HL-60 (cell line): ENCODE measurements around the gene SMOC2.

ENCODE experiments used
- DNase-seq, 2 experiments: peaks; one replicate each; pipeline ENCODE4 v3.0.0-alpha.2; 2010 to 2020; ENCODE audit warnings: low read depth in 1 of 2, low spot score in 1 of 2
- H3K27ac ChIP-seq: fragments of 250-450 bp; sonication (Bioruptor Pico); replicated peaks from 2 replicates; pipeline ENCODE4 v1.5.1; 2020; ENCODE audit warnings: mild to moderate bottlenecking, moderate library complexity
- H3K27me3 ChIP-seq: fragments of 250-450 bp; sonication (Bioruptor Pico); 2 replicates; pipeline ENCODE4 v1.5.1; 2021; ENCODE audit warnings: mild to moderate bottlenecking, moderate library complexity; ENCODE audit not compliant: insufficient read depth, poor library complexity, severe bottlenecking
- H3K4me3 ChIP-seq: replicated peaks from 2 replicates; pipeline ENCODE4 v1.5.1; 2011; ENCODE audit warnings: mild to moderate bottlenecking, control low read depth, low read length; ENCODE audit not compliant: insufficient read depth
- CTCF ChIP-seq: IDR thresholded peaks from one replicate; pipeline ENCODE4 v1.5.1; 2011; ENCODE audit warnings: low read length, control low read depth, inconsistent platforms; ENCODE audit not compliant: insufficient read depth
- GABPA ChIP-seq: IDR thresholded peaks from 2 replicates; pipeline ENCODE4 v1.6.1; 2012; ENCODE audit warnings: low read depth
- POLR2AphosphoS5 ChIP-seq: IDR thresholded peaks from 2 replicates; pipeline ENCODE4 v1.6.1; 2012; ENCODE audit warnings: low read depth
- REST ChIP-seq: IDR thresholded peaks from 2 replicates; pipeline ENCODE4 v1.6.1; 2012; ENCODE audit warnings: low read depth; ENCODE audit not compliant: insufficient replicate concordance
- SPI1 ChIP-seq: IDR thresholded peaks from 2 replicates; pipeline ENCODE4 v1.6.1; 2012; ENCODE audit warnings: low read depth, mild to moderate bottlenecking, borderline replicate concordance

The SMOC2 gene

GRCh38 chr6:168648240-168649125 is 207.5 kb downstream of the SMOC2 start:
- H3K27ac ChIP-seq = no peak overlapping the region
- no peak for DNase-seq
- TF ChIP-seq REST = no peak
- TF ChIP-seq GABPA = no peak
- TF ChIP-seq CTCF = no peak
- no peak for TF ChIP-seq POLR2AphosphoS5
- no peak for TF ChIP-seq SPI1
- H3K27me3 ChIP-seq = no peaks in the 10 kb centered on the region
- H3K4me3 ChIP-seq = no peak overlapping the region

- H3K27me3 ChIP-seq = no peaks in the 10 kb centered on the region
- no peak overlapping the region for H3K27ac ChIP-seq
Observed at GRCh38 chr6:168649209-168649608, 208.2 kb downstream of the SMOC2 start.

GRCh38 chr6:168650671-168651111 is 209.7 kb downstream of the SMOC2 start:
- H3K4me3 ChIP-seq = no peak overlapping the region
- H3K27ac ChIP-seq = no peak overlapping the region
- TF ChIP-seq REST (no peak), GABPA (no peak), CTCF (no peak), POLR2AphosphoS5 (no peak), SPI1 (no peak)
- no peak for DNase-seq
- no peaks in the 10 kb centered on the region for H3K27me3 ChIP-seq

More at GRCh38 chr6:168649209-168649608, 208.2 kb downstream of the SMOC2 start:
- no peak for TF ChIP-seq GABPA
- DNase-seq = no peak
- no peak overlapping the region for H3K4me3 ChIP-seq

- no peak for DNase-seq
- TF ChIP-seq REST (no peak), CTCF (no peak), SPI1 (no peak), POLR2AphosphoS5 (no peak), GABPA (no peak)
- Histone ChIP-seq H3K27me3 (no peaks in the 10 kb centered on the region), H3K27ac (no peak overlapping the region), H3K4me3 (no peak overlapping the region)
Observed at GRCh38 chr6:168655462-168656152, 214.6 kb downstream of the SMOC2 start.
